Heart left ventricle (tissue), 16 donors: Measurements from ENCODE around the gene E2F1. TPM values are rescaled to one million over a fixed set of nuclear protein-coding genes. Genes with fewer than 3 reads are reported as not detected.

Source experiments
- ATAC-seq, 4 donors: fragments of 200-7000 bp; cut with Tn5 transposase; one replicate each; pipeline ENCODE4 v1.9.1; 2020 to 2022; ENCODE audit warnings: moderate library complexity in 4 of 4, mild to moderate bottlenecking in 3 of 4, moderate number of reproducible peaks in 1 of 4
- DNase-seq, 5 donors: peaks; one replicate each; pipeline ENCODE4 v3.0.0-alpha.2; 2020
- H3K27ac ChIP-seq, 12 donors: fragments of 200-600 bp; sonication (generic) in 4 of 12; one replicate each; pipeline versions ENCODE4 v1.5.0 to v1.8.0; 2016 to 2022; ENCODE audit warnings: mild to moderate bottlenecking in 2 of 12
- H3K27me3 ChIP-seq, 9 donors: fragments of 200-600 bp; sonication (generic) in 2 of 9; one replicate each; pipeline versions ENCODE4 v1.5.1 to v1.8.0; 2016 to 2022; ENCODE audit warnings: mild to moderate bottlenecking in 3 of 9
- H3K36me3 ChIP-seq, 9 donors: fragments of 200-600 bp; sonication (generic) in 2 of 9; one replicate each; pipeline versions ENCODE4 v1.5.0 to v1.8.0; 2018 to 2022; ENCODE audit warnings: mild to moderate bottlenecking in 2 of 9
- H3K4me1 ChIP-seq, 12 donors: fragments of 200-600 bp; sonication (generic) in 4 of 12; one replicate each; pipeline versions ENCODE4 v1.5.0 to v1.8.0; 2016 to 2022; ENCODE audit warnings: mild to moderate bottlenecking in 3 of 12
- H3K4me3 ChIP-seq, 12 donors: fragments of 200-600 bp; sonication (generic) in 4 of 12; one replicate each; pipeline versions ENCODE4 v1.5.0 to v1.8.0; 2017 to 2022; ENCODE audit warnings: mild to moderate bottlenecking in 9 of 12, moderate library complexity in 4 of 12
- H3K9me3 ChIP-seq, 12 donors: fragments of 200-600 bp; sonication (generic) in 4 of 12; one replicate each; pipeline versions ENCODE4 v1.5.0 to v1.8.0; 2016 to 2022; ENCODE audit warnings: mild to moderate bottlenecking in 1 of 12
- CTCF ChIP-seq, 12 donors: fragments of 200-600 bp; sonication (generic) in 4 of 12; IDR thresholded peaks; one replicate each; pipeline versions ENCODE4 v1.5.0 to v1.8.0; 2018 to 2022; ENCODE audit warnings: antibody characterized with exemption in 12 of 12, mild to moderate bottlenecking in 5 of 12
- POLR2A ChIP-seq, 2 donors: fragments of 450-650 bp; IDR thresholded peaks; one replicate each; pipeline ENCODE4 v1.6.1; 2017; ENCODE audit warnings: antibody characterized with exemption in 2 of 2, mild to moderate bottlenecking in 2 of 2, moderate library complexity in 2 of 2
- WGBS, 4 donors: extraction: QIAGEN DNeasy Blood & Tissue Kit in 2 of 4; methylation state at CpG; one replicate each; pipeline versions ENCODE4 v1.1.5 to v1.1.7; 2013 to 2018; 5-methylcytosine and 5-hydroxymethylcytosine counted together
- intact Hi-C, 10 donors: fragments of 100-400 bp; cut with DNase I; formaldehyde crosslinking; loops; one replicate each; pipeline versions ENCODE4 v1.11.1 to v1.14.2; 2022
- polyA plus RNA-seq, 2 donors: library from polyadenylated mRNA; stranded (reverse); fragments of 200-250 nt; gene quantifications; one replicate each; pipeline ENCODE4 v1.2.3, GENCODE V29; 2013
- total RNA-seq, 9 donors: library from RNA; depleted of rRNA in 2 of 9; stranded (reverse); fragments of >200 nt in 2 of 9; fragmentation: NEBNext Ultra II Directional in 3 of 9; extraction: Animal tissue kit (Norgen Biotek cat#: 25700) in 3 of 9; gene quantifications; one replicate each; pipeline versions ENCODE4 v1.1.0 to v1.2.4, GENCODE V29; 2016 to 2023
- donor health status: ischemic (EF 13 %, LVEDD 7.1; RV severe dilation, severe dysfunction).
- donor health status: healthy with polysubstance abuse.
- donor health status: DM: no; HTN: yes; CAD: no.
- donor health status: DM: no; HTN: no; CAD: no.
- donor health status: ischemic (EF 25% LVEDD 6.9; RV normal size, moderate dysfunction).
- donor health status: ischemic (EF 25% LVEDD 5.7; RV mildly dilated, moderate dysfunction).
- donor health status: healthy.
- donor health status: DM: yes; HTN: yes; CAD: no.
- donor health status: ischemic (EF 35%, LVEDD 5.7; RV mildly dilated, moderate dysfunction).
- donor health status: nonischemic (EF 11% LVEDD 7.7; RV severe dilation, severe dysfunction).
- donor health status: DM: yes; HTN: yes; CAD: no.
- donor health status: PGD.
- donor health status: ischemic (EF 29% LVEDD 5.4; RV normal size, mild dysfunction).
- donor health status: nonischemic (EF 23%, LVEDD 6.1; RV moderate dilation, normal function).

Gene E2F1
- total and polyA plus RNA-seq, 11 donors: 0.32 to 6.4 (median 1.1) TPM

GRCh38 chr20:33710681-33711445 is 24.7 kb upstream of the E2F1 start:
- Histone ChIP-seq H3K9me3 (no peaks in the 10 kb centered on the region), H3K36me3 (peaks cover 0 to 75% (median 57%) of the 10 kb centered on the region in 9 donors), H3K27ac (no peak overlapping the region), H3K4me3 (no peak overlapping the region), H3K4me1 (no peaks in the 10 kb centered on the region), H3K27me3 (no peaks in the 10 kb centered on the region)
- WGBS, 4 donors: 73 to 85% (median 80%) methylated on average over 13 to 14 of the region's 14 CpGs
- intact Hi-C loops: no loop called here
- TF ChIP-seq POLR2A (IDR thresholded peaks at IDR 0.05) (no peak), CTCF (IDR thresholded peaks at IDR 0.05) (no peak)
- DNase-seq (no peak), ATAC-seq (no peak)

GRCh38 chr20:33709905-33710541 is 23.8 kb upstream of the E2F1 start:
- no peak for ATAC-seq
- WGBS, 4 donors: 84 to 90% (median 88%) methylated on average over 16 of the region's 16 CpGs

GRCh38 chr20:33709398-33709797 is 23.2 kb upstream of the E2F1 start:
- intact Hi-C loops: no loop called here
- H3K9me3 ChIP-seq: no peaks in the 10 kb centered on the region
- H3K27ac ChIP-seq: no peak overlapping the region
- no peak overlapping the region for H3K4me3 ChIP-seq
- peaks cover 0 to 69% (median 57%) of the 10 kb centered on the region in 9 donors for H3K36me3 ChIP-seq
- no peaks in the 10 kb centered on the region for H3K27me3 ChIP-seq
- ATAC-seq (no peak), DNase-seq (no peak)
- WGBS, 4 donors: 88 to 97% (median 94%) methylated on average over 2 of the region's 2 CpGs
- H3K4me1 ChIP-seq: no peaks in the 10 kb centered on the region
- TF ChIP-seq POLR2A (IDR thresholded peaks at IDR 0.05): no peak
- TF ChIP-seq CTCF (IDR thresholded peaks at IDR 0.05): no peak

More at GRCh38 chr20:33709905-33710541, 23.8 kb upstream of the E2F1 start:
- Histone ChIP-seq H3K27me3 (no peaks in the 10 kb centered on the region), H3K9me3 (no peaks in the 10 kb centered on the region), H3K4me3 (no peak overlapping the region), H3K36me3 (peaks cover 0 to 75% (median 57%) of the 10 kb centered on the region in 9 donors), H3K27ac (no peak overlapping the region), H3K4me1 (no peaks in the 10 kb centered on the region)
- TF ChIP-seq POLR2A (IDR thresholded peaks at IDR 0.05) (no peak), CTCF (IDR thresholded peaks at IDR 0.05) (no peak)
- intact Hi-C loops: no loop called here
- no peak for DNase-seq

- intact Hi-C loops: no loop called here
- H3K4me1 ChIP-seq: peaks cover 0 to 5% (median 0%) of the 10 kb centered on the region in 12 donors
- no peak for DNase-seq
- ATAC-seq: no peak
- WGBS, 4 donors: 88 to 93% (median 90%) methylated on average over 11 of the region's 11 CpGs
- no peaks in the 10 kb centered on the region for H3K27me3 ChIP-seq
- H3K4me3 ChIP-seq: no peak overlapping the region
- peaks cover 0 to 52% (median 41%) of the 10 kb centered on the region in 9 donors for H3K36me3 ChIP-seq
- no peak for TF ChIP-seq POLR2A (IDR thresholded peaks at IDR 0.05)
- TF ChIP-seq CTCF (IDR thresholded peaks at IDR 0.05): no peak
- no peak overlapping the region for H3K27ac ChIP-seq
- no peaks in the 10 kb centered on the region for H3K9me3 ChIP-seq
Measured at GRCh38 chr20:33707668-33708067, 21.5 kb upstream of the E2F1 start.
